Panc1 (cell line): ENCODE measurements around the gene ADCYAP1R1. TPM values are rescaled to one million over a fixed set of nuclear protein-coding genes. Genes with fewer than 3 reads are reported as not detected.

Experiments used
- ATAC-seq: fragments of 200-7000 bp; cut with Tn5 transposase; 2 replicates; pipeline ENCODE4 v1.9.1; 2020; ENCODE audit warnings: mild to moderate bottlenecking, moderate library complexity
- BruUV-seq: library from RNA; stranded (reverse); fragments of 400-500 nt; replicated peaks from 2 replicates; lab custom pipeline; 2021; lab: Mats Ljungman, UMichigan
- CTCF ChIA-PET: fragments of 300-600 bp; sonication (Branson Sonifier 250); formaldehyde crosslinking; loops from one replicate; lab custom pipeline; 2022; ENCODE audit warnings: antibody characterized with exemption; lab: Charles Lee
- POLR2A ChIA-PET: fragments of 300-600 bp; sonication (Branson Sonifier 250); formaldehyde crosslinking; loops from one replicate; lab custom pipeline; 2022; ENCODE audit warnings: antibody characterized with exemption; lab: Charles Lee
- DNase-seq: peaks from one replicate; pipeline ENCODE4 v3.0.0-alpha.2; 2010; ENCODE audit warnings: low read depth, low spot score
- H3K27ac ChIP-seq: 2 replicates; pipeline ENCODE4 v1.5.1; 2011; ENCODE audit warnings: mild to moderate bottlenecking, low read length, inconsistent platforms
- H3K27me3 ChIP-seq: fragments of 200-500 bp; sonication (Bioruptor generic); 2 replicates; pipeline ENCODE4 v1.6.0; 2014; ENCODE audit warnings: low read length, inconsistent platforms; ENCODE audit not compliant: control insufficient read depth, insufficient read depth
- H3K36me3 ChIP-seq: fragments of 200-500 bp; sonication (Bioruptor generic); 2 replicates; pipeline ENCODE4 v1.5.1; 2014; ENCODE audit warnings: inconsistent platforms, mild to moderate bottlenecking, low read length, moderate library complexity; ENCODE audit not compliant: control insufficient read depth, insufficient read depth
- H3K4me1 ChIP-seq: 2 replicates; pipeline ENCODE4 v1.5.1; 2011; ENCODE audit warnings: inconsistent platforms, mild to moderate bottlenecking, low read length, moderate library complexity; ENCODE audit not compliant: control insufficient read depth, insufficient read depth
- H3K4me3 ChIP-seq, 2 experiments: 2 replicates each; pipeline ENCODE4 v1.5.1; 2011 to 2012; ENCODE audit warnings: low read depth in 2 of 2, low read length in 2 of 2, mild to moderate bottlenecking in 2 of 2, inconsistent platforms in 1 of 2, moderate library complexity in 1 of 2
- H3K9me3 ChIP-seq: fragments of 200-500 bp; sonication (Bioruptor generic); 2 replicates; pipeline ENCODE4 v1.5.1; 2014; ENCODE audit warnings: low read depth, mild to moderate bottlenecking, inconsistent platforms, low read length, moderate library complexity; ENCODE audit not compliant: control insufficient read depth, insufficient read depth
- CTCF ChIP-seq: fragments of 450-650 bp; IDR thresholded peaks from 2 replicates; pipeline ENCODE4 v1.5.1; 2017; ENCODE audit warnings: mild to moderate bottlenecking
- POLR2AphosphoS5 ChIP-seq: IDR thresholded peaks from 2 replicates; pipeline ENCODE4 v1.6.1; 2012; ENCODE audit warnings: mild to moderate bottlenecking, low read depth, low read length, moderate library complexity
- REST ChIP-seq, 2 experiments: IDR thresholded peaks; 2 replicates each; pipeline ENCODE4 v1.6.1; 2011 to 2012; ENCODE audit warnings: low read depth in 2 of 2, control low read depth in 1 of 2, low read length in 1 of 2, mild to moderate bottlenecking in 1 of 2, moderate library complexity in 1 of 2; ENCODE audit not compliant: insufficient read depth in 1 of 2
- SIN3A ChIP-seq: IDR thresholded peaks from 2 replicates; pipeline ENCODE4 v1.6.1; 2012; ENCODE audit warnings: low read depth, mild to moderate bottlenecking, low read length, moderate library complexity, borderline replicate concordance; ENCODE audit not compliant: insufficient read depth
- TCF7L2 ChIP-seq: IDR thresholded peaks from 2 replicates; pipeline ENCODE4 v1.6.1; 2011; ENCODE audit warnings: mild to moderate bottlenecking, low read depth, low read length, inconsistent platforms
- in situ Hi-C: cut with HindIII; loops from 2 replicates; pipeline ENCODE4 v1.10.0; 2016; ENCODE audit warnings: low sequenced_read_pairs, low pct_unique_long_range_greater_than_20kb
- intact Hi-C: fragments of 100-400 bp; cut with micrococcal nuclease; formaldehyde crosslinking; loops from one replicate; pipeline ENCODE4 v1.10.0; 2022; ENCODE audit not compliant: unreplicated experiment
- total RNA-seq: library from RNA; stranded (reverse); gene quantifications from one replicate; pipeline ENCODE4 v1.2.1, GENCODE V29; 2021; ENCODE audit not compliant: unreplicated experiment

Gene ADCYAP1R1
- total RNA-seq, 1 experiment from 2014 or later, result not detected

- no peak overlapping the region for H3K4me3 ChIP-seq
- ATAC-seq (no peak), DNase-seq (no peak)
- ChIA-PET CTCF (no interaction called here), POLR2A (no interaction called here)
- no peak overlapping the region for H3K27ac ChIP-seq
- no peaks in the 10 kb centered on the region for H3K9me3 ChIP-seq
- H3K4me1 ChIP-seq, result no peaks in the 10 kb centered on the region
- TF ChIP-seq REST (IDR thresholded peaks at IDR 0.05; ENCODE audit: insufficient read depth in 1 of 2, low read depth in 2 of 2, low read length in 1 of 2), result no peak
- no TSS peak for BruUV-seq
- H3K36me3 ChIP-seq, result no peaks in the 10 kb centered on the region
- intact Hi-C loops, result no loop called here
- peaks cover 2% of the 10 kb centered on the region; the same call in 1 of the 2 replicates for H3K27me3 ChIP-seq
- in situ Hi-C loops, result no loop called here
These were observed 34.4 kb upstream of the ADCYAP1R1 start for GRCh38 chr7:31017721-31018120.

- BruUV-seq, result no TSS peak
- TF ChIP-seq TCF7L2 (no peak), SIN3A (no peak), CTCF (no peak), REST (IDR thresholded peaks at IDR 0.05; ENCODE audit: insufficient read depth in 1 of 2, low read depth in 2 of 2, low read length in 1 of 2) (no peak), POLR2AphosphoS5 (no peak)
- no peaks in the 10 kb centered on the region for H3K36me3 ChIP-seq
- ChIA-PET POLR2A (no interaction called here), CTCF (no interaction called here)
- no peak for DNase-seq
- no peaks in the 10 kb centered on the region for H3K9me3 ChIP-seq
- H3K27ac ChIP-seq, result no peak overlapping the region
- intact Hi-C loops (no loop called here), in situ Hi-C loops (no loop called here)
- H3K4me3 ChIP-seq, result no peak overlapping the region
- no peaks in the 10 kb centered on the region for H3K4me1 ChIP-seq
- peaks cover 2% of the 10 kb centered on the region; the same call in 1 of the 2 replicates for H3K27me3 ChIP-seq
- no peak for ATAC-seq
These were observed 32.6 kb upstream of the ADCYAP1R1 start for GRCh38 chr7:31019509-31019908.
